T-helper 1 cell treated with Interleukin-12 subunit alpha and Interleukin-12 subunit beta and Interleukin-4 antibody, amounts not matched to agents 30 ng/mL and 1 ng/mL, for 36 hours (primary cell): ENCODE results near the gene CDKAL1. TPM values are rescaled to one million over a fixed set of nuclear protein-coding genes. Genes with fewer than 3 reads are reported as not detected.
"Not testable (repeated sequence)": the region's sequence is repeated elsewhere in the genome, so short reads cannot be mapped to it uniquely, and the experiment has no call there.

Experiments
- intact Hi-C: fragments of 100-400 bp; cut with micrococcal nuclease; formaldehyde crosslinking; loops from one replicate; pipeline ENCODE4 v1.15.1; 2024
- total RNA-seq: library from RNA; stranded (reverse); gene quantifications from 2 replicates; pipeline ENCODE4 v1.2.3, GENCODE V29; 2022

The CDKAL1 gene
- total RNA-seq, 1 donor from 2014 or later = 30.6 TPM

DNA sequence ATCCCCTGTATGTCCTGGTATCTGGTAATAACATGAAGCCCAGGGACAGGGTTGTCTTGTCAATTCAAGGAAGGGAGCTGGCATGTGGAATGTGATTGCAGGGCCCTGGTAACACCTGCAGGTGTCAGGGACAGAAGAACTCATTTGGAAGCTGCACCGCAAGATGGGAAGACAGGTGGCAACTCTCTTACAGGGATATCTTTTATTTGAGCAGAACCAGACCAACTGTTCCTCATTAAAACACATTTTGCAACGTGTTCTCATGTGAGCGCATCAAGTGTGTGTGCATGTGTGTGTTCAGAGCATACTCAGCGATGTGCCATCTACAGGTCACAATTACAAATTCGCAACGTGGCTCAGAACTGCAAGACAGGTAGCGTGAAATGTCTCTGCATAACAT lies 688.4 kb downstream of the CDKAL1 start:
- intact Hi-C loops = no loop called here

DNA sequence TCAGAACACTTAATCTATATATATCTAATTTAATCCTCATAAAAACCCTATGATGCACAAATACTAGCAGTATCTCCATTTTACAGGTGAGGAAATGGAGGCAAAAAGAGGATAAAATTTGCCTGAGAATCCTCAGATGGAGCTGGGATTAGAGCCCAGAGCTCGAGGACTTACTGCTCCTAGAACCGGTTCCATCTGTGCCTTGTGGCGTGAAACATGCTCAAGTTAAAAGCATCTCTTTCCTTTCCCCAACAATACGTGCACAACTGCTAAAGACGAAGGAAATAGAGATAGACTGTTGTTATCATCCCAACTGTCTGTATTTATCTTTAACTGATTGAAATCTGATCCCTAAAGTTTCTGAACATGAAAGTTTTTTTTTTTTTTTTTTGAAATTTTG lies 691.7 kb downstream of the CDKAL1 start:
- intact Hi-C loops = no loop called here

DNA sequence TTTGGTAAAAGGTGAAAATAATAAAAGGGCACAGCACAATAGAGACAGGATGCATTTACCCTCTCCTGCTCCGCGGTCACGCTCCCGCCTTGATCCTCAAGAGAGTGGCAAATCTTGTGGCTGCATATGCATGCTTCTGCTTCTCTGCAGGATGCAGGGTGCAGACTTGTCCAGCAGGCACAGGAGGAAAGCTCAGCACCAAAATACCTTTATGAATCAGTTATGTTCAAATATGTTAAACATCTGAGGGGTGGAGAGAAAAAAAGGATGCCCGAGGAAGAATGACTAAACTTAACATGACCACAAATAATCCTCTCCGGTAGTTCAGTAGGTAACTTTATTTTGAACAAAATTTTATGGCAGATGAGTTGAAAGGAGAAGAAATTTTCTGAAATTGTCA lies 693.2 kb downstream of the CDKAL1 start:
- intact Hi-C loops = no loop called here

DNA sequence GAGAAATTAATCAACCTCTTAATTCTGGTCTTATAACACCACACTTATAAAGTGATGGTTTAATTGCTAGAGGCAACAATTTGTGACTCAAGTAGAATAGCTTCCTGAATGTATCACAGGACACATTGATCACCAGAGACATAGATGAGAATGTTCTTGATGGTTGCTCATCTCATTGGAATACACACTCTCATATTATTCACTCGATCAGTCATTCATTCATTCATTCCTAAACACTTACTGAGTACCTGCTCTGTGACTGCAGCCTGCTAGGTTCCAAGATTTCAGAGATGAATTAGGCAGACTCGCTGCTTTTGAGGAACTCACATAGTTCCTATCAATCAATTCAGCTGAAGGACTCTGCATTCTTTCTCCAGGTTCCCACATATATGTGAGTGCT lies 694.2 kb downstream of the CDKAL1 start:
- intact Hi-C loops = no loop called here

DNA sequence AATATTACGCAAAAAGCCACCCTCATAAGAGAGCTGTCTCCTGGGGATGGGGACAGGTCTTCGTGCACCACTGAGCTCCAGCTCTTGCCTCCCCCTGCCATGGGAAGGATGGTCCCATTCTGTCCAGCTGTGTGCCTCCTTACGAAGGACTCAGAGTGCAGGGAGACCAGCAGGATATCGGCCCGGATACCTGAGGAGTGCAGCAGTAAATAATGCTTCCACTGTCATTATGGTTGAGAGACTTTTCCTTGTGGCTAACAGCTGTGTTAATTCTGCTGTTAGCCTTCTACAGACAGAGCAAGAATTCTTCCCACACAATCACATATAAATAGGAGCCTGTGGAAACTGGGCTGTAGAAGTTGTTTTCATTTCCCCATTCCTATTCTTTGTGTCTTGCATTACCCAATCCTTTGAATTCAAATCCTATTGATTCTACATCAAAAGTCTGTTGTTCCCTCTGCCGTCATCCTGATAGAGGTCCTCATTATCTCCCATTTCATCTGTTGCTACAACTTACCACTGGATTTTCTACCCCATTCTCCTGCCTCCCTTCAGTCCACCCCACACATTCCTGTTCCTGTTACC lies 694.7 kb downstream of the CDKAL1 start:
- intact Hi-C loops = no loop called here

DNA sequence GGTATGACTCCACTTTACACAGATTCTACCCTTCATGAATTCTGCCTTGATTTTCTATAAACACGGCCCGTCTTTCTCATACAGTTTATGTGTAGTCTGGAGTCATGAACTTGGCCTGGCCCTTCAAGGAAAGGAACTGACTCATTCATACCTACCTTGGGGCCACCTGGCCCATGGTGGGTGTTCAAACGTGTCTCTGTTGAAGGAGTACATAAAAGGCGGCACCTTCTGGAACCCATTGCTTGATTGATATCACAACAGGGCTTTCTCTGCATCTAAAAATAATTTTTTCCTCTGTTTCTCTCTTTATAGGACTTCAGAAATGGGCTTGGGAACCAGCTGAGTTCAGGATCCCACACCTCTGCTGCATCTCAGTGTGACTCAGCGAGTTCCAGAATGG lies 696.3 kb downstream of the CDKAL1 start:
- intact Hi-C loops = no loop called here

DNA sequence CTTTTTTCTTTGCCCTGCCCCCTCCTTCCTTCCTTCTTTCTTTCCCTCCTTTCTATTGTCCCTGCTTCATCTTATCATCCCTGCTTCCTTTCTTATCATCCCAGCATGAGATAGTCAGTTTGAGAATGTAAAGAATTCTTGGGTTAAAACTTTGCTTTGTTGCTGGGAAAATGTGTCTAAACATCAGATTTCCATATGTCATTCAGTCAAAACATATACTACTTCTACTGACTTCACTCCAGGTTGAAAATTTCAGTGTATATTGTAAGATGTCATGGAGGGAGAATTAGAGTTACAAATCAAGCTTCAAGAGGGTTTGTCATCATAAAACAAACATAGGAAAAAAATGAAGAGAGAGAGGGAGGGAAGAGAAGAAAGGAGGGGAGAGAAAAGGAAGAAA lies 700.9 kb downstream of the CDKAL1 start:
- intact Hi-C loops = no loop called here

DNA sequence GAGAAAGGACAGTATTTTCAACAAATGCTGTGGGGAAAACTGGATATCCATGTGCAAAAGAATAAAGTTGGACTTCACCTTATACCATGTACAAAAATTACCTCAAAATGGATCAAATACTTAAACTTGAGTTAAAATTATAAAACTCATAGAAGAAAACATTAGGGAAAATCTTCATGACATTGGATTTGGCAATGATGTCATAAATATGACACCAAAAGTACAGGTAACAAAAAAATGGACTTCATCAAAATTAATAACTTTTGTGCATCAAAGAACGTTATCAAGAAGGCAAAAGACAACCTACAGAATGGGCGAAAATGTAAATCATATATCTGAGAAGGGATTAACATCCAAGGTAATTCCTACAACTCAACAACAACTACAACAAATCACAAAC lies 704.0 kb downstream of the CDKAL1 start:
- intact Hi-C loops = no loop called here

DNA sequence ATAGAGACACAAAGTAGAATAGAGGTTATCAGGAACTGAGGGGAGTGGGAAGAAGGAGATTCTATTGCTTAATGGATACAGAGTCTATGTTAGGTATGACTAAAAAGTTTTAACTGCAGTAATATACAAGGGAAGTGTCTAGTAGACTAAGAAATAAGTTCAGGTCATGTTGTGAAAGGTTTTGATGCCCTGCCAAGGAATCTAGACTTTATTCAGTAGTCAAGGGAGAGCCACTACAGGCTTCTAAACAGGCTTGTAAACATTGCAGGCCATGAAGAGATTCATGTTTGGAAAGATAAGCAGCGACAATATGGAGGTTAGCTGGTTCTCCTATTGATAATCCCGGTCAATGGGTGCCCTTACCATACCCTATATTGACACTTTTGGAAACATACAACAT lies 706.5 kb downstream of the CDKAL1 start:
- intact Hi-C loops = no loop called here

DNA sequence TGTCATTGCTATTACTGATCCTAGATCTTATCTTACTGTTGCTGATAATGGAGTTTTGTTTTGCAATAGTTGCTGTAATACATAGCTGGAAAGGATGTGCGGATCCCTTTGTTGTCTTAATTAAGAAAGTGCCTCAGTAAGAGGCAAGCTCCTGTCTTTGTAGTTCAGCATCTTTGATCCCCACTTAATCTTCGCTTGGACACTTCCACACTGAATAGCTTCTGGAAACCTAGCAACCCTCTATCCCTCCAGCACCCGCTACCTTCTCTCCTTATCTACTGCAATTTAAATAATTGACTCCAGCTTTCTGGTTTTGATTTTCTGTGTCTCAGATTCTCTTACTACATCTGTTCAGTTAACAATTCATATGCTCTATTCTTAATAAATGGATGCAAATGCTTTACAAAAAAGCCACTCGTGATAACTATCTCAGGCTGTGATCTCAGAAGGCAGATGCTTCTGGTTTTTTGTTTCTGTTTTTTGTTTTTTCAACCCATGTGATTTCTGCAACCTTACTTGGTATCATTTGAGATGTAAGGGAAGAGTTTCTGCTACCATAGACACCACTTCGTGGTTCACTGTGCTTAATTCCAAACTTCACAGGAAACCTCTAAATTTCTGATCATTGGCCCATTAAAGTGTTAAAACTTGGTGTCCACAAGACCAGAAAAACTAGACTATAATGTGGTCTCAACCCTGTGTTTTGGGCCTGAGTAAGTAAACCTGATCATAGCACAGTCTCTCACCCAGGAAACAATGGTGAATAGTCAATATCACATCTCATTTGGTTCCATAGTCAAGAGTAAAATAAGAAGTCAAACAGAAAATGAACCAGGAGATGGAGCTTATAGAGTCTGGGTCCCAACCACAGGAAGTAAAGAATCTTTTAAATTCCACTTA lies 707.2 kb downstream of the CDKAL1 start:
- intact Hi-C loops = no loop called here

DNA sequence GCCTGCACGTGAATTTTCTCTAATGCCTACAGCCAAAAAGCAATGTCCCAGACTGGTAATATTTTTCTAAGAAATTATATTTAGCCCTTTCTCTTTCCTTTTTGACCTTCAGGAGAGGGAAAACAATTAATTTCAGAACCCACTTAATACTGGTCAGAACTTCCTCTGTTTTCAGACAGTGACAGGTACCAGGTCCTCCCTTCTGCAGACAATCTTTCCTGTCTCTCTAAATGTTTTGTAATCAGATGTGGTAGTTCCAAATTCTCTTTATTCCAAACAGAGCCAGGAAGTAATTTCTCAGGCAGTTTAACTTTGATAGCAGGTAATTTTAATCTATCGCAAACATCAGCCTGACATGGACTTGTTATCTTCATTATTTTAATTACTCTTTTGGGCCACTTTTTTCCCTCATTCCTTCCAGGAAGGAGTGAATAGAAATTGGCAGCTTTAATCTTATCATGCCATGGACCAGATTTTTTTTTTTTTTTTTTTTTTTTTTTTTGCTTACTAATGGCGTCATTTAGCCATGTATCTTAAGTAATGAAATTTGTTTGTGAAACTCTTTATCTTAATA lies 710.7 kb downstream of the CDKAL1 start:
- intact Hi-C loops = no loop called here

DNA sequence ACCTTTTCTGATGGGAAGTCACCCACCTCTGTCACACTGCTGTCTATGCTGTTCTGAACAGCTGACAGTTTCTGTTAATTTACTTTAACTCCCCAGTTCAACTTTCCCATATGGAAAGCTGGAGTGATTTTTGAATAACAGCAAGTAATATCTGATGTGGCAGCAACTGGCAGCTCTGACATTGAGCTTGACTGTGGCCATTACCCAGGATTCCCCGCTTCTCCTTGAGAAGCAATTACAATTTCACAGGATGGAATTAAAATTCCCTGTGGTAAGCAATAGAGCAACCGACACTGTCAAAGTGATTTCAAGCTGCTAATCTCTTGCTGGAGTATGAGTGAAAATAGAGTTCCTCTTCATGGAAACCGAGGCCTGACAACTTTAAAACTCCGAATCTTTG lies 711.2 kb downstream of the CDKAL1 start:
- intact Hi-C loops = no loop called here

DNA sequence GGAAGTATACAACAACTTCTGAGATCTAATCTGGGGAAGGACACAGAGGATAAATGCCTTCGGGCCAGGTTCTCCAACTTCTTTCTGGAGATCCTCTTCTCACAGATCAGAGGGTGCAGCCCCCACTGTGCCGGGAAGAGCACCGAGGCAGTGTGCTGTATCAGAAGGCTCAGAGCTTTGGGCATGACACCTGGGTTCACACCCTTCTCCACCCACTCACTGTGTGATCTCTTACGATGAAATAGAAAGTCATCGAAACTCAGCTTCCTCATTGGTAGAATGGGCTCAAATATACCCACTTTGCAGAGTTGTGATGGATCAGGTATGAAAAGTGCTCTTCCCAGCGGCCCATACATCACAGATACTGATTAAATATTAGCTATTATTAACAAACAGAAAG lies 711.8 kb downstream of the CDKAL1 start:
- intact Hi-C loops = no loop called here

DNA sequence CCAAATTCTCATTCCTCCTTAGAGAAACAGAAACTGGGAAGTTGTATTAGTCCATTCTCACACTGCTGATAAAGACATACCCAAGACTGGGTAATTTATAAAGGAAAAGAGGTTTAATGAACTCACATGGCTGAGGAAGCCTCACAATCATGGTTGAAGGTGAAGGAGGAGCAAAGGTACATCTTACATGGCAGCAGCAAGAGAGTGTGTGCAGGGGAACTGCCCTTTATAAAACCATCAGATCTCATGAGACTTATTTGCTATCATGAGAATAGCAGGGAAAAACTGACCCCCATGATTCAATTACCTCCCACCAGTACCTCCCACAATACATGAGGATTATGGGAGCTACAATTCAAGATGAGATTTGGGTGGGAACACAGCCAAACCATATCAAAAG lies 720.2 kb downstream of the CDKAL1 start:
- intact Hi-C loops = not testable (repeated sequence)

DNA sequence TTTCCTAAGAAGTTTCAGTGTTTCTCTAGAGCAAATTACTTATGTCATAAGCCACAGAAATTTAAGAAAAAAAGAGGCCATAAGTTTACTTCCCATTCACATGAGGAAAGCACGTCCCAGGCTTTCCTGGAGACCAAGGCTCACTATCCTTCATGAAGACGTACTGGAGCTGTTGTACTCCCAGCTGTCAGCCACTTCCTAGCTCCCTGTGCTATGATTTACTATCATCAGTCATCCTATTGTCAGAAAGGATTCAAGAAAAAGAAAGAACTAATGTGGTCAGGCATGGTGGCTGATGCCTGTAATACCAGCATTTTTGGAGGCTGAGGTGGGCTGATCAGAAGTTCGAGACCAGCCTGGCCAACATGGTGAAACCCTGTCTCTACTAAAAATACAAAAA lies 721.9 kb downstream of the CDKAL1 start:
- intact Hi-C loops = no loop called here

DNA sequence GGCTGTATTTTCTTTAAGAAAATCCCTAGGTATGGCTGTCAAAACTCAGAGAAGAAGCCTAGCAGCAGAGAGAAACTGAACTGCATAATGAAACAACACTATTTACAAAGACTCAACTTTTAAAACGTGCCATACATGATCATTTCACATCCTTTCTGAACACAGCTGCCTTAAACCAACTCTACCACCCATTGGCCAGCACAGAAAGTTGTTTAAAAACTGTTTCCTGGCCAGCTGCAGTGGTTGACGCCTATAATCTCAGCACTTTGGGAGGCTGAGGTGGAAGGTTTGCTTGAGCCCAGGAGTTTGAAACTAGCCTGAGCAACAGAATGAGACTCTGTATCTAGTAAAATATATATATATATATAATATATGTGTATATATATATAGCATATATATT lies 722.9 kb downstream of the CDKAL1 start:
- intact Hi-C loops = no loop called here

DNA sequence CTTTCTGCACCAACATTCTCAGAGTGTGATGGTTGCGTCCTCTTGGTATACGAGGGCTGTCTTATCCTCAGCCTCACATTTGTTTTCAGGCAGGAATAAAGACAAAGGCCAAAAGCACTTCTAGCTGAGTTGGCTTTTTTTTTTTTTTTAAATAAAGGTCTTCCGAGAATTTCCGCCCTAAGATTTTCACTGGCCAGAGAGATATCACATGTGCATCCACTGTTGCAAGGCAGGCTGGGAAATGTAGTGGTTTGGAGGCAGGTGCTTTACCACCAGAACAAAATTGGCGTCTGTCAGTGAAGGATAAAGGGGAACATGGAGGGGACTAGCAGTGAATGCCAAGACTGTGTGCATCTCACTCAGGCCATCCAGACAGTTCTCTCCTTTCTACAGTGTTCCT lies 724.4 kb downstream of the CDKAL1 start:
- intact Hi-C loops = no loop called here

DNA sequence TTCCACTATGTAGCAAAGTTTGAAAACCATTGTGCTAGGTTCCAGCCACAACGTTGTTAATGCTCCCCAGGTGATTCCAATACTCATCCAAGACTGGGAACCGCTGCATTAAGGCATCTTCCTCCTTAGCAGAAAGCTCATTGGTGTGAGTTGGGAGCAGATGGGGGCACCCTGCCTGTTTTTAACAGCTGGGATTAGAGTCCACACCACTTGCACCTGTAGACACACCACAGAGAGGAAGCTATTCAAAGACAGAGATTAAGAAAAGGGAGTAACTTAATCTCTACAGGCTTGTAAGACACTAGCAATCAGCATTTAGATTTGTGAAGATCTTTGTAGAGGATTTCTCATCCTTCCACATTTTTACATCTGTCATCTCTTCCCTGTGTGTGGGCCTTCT lies 725.4 kb downstream of the CDKAL1 start:
- intact Hi-C loops = no loop called here

DNA sequence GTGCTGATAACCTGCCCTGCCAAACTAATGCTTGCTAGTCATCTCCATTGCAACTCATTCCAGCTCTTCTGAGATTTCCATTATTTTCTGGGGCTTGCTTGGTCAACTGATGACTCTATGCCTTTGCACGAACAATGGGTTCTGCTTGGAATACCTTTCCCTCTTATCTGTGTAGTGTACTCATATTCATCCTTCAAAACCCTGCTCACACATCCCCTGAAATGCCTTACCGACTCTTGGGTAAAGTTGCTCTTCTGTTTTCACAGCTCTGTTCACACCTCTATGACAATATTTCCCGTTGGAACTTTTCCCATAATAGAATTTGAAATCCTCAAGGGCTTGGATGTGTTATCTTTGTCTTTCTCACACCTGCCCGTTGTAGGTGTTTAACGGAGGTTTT lies 728.2 kb downstream of the CDKAL1 start:
- intact Hi-C loops = no loop called here

DNA sequence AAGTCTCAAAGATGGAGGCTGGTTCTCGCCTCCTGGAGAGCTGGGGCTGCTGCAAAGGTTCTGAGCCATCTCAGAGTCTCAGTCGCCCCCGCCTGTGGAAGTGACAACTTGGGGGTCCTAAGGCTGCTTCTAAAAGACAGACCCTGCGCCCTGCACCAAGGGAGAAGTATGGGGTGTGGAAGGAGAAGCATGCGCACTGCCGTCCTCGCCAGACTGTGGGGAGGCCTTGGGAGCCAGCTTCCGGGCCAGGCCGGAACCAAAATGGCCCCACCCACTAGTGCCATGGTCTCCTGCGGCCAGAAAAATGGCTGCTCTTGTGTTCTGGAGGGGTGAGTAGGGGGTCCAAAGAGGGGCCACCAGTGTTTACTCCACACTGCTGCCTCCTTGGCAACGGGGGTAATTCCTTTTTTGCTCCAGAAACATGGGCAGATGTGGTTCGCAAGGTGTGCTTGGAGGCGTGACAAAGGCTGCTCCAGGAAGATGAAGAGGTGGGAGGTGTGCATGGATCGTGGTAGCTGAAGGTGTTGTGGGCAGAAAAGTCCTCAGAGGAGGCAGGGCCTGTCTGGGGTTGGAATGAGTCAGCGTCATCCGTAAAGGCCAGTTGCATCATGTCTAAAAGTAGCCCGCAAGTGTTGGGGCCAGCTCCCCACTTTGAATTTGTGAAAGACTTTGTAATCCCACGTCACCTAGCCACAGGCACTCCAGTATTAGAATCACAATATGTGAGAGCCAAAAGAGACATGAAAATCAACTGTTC lies 729.5 kb downstream of the CDKAL1 start:
- intact Hi-C loops = no loop called here

DNA sequence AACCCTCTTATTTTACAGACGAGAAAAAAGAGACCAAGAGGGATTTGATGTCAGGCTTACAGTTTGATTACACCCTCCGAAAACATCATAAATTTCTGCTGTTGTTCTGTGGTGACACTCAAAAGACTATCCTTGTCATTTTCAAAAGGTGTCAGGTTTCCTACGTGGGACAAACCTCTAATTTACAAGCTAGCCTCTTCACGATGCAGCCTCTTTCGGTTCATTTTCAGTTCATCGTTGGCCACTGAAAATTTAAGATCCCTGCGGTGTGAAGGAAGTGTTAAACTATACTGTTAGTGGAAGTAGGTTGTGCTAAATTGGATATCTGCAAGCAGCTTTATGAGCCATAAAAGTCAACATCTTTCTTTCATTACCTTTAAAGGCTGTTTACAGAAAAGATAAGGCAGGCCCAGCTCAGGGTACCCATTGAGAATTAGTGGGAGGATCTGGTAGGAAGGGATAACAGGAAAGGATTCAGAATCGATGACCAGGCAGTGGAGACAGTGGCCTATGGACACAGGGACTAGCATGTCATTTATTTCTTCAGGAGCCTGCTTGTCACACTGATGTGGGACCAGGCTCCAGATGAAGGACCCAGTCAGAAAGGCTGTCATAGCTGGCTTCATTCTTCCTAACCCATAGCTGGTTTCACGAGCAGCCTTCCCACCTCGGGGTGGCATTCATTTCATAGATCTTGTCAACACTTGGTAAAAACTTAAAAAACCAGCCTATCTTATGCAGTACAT lies 730.2 kb downstream of the CDKAL1 start:
- intact Hi-C loops = no loop called here
